Prostate gland (tissue), 2 donors: Measurements from ENCODE around the gene RNU6-1. TPM values are rescaled to one million over a fixed set of nuclear protein-coding genes. Genes with fewer than 3 reads are reported as not detected.
A peak's percentile ranks its signal among the peaks of the same experiment; 100 is the strongest.

Experiments used
- DNase-seq: peaks from one replicate; pipeline ENCODE4 v3.0.0-alpha.2; 2019; ENCODE audit warnings: low spot score
- H3K27ac ChIP-seq, 2 donors: fragments of 200-600 bp; sonication (generic); 2 replicates each; pipeline ENCODE4 v1.5.1; 2017 to 2019
- H3K27me3 ChIP-seq: fragments of 200-600 bp; sonication (generic); replicated peaks from 2 replicates; pipeline ENCODE4 v1.5.1; 2019; ENCODE audit not compliant: insufficient read depth
- H3K36me3 ChIP-seq, 2 donors: fragments of 200-600 bp; sonication (generic); 1 replicate in 1 of 2; 2 replicates in 1 of 2; pipeline versions ENCODE4 v1.5.1 to v1.8.1; 2017 to 2019
- H3K4me1 ChIP-seq: fragments of 200-600 bp; sonication (generic); replicated peaks from 2 replicates; pipeline ENCODE4 v1.5.1; 2019
- H3K4me3 ChIP-seq, 2 donors: fragments of 200-600 bp; sonication (generic); 2 replicates each; pipeline ENCODE4 v1.5.1; 2017 to 2019
- H3K9me3 ChIP-seq: fragments of 200-600 bp; sonication (generic); 2 replicates; pipeline ENCODE4 v1.5.1; 2017
- POLR2A ChIP-seq: fragments of 450-650 bp; IDR thresholded peaks from one replicate; pipeline ENCODE4 v1.6.1; 2016; ENCODE audit warnings: antibody characterized with exemption, mild to moderate bottlenecking
- POLR2AphosphoS5 ChIP-seq: sonication (generic); formaldehyde crosslinking; IDR thresholded peaks from one replicate; pipeline ENCODE4 v1.6.1; 2017; ENCODE audit warnings: antibody characterized with exemption
- WGBS: methylation state at CpG from one replicate; pipeline ENCODE4 v1.1.5; 2018; 5-methylcytosine and 5-hydroxymethylcytosine counted together
- intact Hi-C: fragments of 100-400 bp; cut with DNase I; formaldehyde crosslinking; loops from one replicate; pipeline ENCODE4 v1.14.2; 2022
- total RNA-seq, 2 donors: library from RNA; depleted of rRNA; stranded (reverse); fragments of >200 nt; gene quantifications; one replicate each; pipeline ENCODE4 v1.1.0, GENCODE V29; 2016
- TF ChIP-seq, protein P1 (sequence below), 4 experiments: fragments of 200-600 bp in 2 of 4; fragments of 450-650 bp in 2 of 4; sonication (generic) in 2 of 4; IDR thresholded peaks; 1 replicate in 3 of 4; 2 replicates in 1 of 4; pipeline ENCODE4 v1.5.1; 2016 to 2019; ENCODE audit warnings: antibody characterized with exemption in 4 of 4, mild to moderate bottlenecking in 2 of 4, moderate library complexity in 2 of 4

Gene RNU6-1
- total RNA-seq, 2 donors from 2014 or later = not detected

DNA sequence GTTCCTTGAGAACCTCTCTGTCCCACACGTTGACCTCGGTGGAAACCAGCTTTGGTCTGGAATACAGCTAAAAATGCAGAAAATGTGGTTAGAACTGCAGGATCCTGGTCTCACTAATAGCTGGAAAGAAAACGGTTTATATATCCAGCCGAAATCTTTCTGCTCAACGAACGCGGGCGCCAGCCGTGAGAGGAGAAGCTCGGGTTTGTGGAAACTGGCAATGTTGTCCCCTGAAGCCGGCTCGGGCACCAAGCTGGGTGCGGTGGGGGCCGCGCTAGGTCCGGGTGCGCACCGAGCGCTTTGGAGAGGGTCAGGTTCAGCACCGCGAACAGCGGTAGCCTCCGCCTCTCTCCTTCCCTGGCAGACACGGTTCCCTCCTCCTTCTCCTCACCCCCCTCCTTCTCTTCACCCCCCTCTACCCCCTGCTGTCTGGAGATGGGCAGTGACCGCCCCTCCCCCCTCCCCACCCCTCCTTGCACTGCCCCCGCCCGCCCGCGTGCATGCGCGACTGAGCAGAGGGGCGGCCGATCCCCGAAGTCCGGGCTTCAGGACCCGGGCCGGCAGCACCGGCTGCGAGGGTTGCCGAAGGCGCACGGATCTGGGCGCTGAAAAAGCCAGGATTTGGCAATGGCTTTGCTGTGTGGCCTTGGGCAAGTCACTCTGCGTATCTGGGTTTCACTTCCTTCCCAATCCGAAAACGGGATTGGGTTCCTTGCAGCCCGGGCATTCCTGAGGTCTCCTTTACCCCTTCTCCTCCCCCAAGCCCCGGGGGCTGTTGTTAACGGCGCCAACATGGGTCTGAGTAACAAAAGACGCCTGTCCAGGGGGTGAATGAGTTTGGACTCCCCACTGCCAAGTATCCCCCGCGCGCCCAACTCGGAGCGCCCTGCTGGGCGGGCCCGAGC is 14.6 kb downstream of the RNU6-1 start, which contains the start of gene SKOR1:
Gene SKOR1, plus strand, starts transcription at position 534 of the 905 bp plus-strand sequence. Its CDS starts 94 bp downstream, at position 628.
- Histone ChIP-seq H3K27me3 (peaks cover 87% of the 10 kb centered on the region), H3K27ac (no peak within 1 kb of the TSS), H3K4me1 (peaks cover 11% of the 10 kb centered on the region), H3K4me3 (peak within 1 kb of the TSS in 1 of 2 donors; percentile 8), H3K36me3 (no peaks in the 10 kb centered on the region), H3K9me3 (no peaks in the 10 kb centered on the region)
- no peak for DNase-seq
- WGBS = 2% methylated on average over 58 of the region's 58 CpGs
- TF ChIP-seq POLR2AphosphoS5 (no peak), POLR2A (no peak)
- TF ChIP-seq, protein P1, sequence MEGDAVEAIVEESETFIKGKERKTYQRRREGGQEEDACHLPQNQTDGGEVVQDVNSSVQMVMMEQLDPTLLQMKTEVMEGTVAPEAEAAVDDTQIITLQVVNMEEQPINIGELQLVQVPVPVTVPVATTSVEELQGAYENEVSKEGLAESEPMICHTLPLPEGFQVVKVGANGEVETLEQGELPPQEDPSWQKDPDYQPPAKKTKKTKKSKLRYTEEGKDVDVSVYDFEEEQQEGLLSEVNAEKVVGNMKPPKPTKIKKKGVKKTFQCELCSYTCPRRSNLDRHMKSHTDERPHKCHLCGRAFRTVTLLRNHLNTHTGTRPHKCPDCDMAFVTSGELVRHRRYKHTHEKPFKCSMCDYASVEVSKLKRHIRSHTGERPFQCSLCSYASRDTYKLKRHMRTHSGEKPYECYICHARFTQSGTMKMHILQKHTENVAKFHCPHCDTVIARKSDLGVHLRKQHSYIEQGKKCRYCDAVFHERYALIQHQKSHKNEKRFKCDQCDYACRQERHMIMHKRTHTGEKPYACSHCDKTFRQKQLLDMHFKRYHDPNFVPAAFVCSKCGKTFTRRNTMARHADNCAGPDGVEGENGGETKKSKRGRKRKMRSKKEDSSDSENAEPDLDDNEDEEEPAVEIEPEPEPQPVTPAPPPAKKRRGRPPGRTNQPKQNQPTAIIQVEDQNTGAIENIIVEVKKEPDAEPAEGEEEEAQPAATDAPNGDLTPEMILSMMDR (IDR thresholded peaks at IDR 0.05) = no peak
- intact Hi-C loops = no loop called here

DNA sequence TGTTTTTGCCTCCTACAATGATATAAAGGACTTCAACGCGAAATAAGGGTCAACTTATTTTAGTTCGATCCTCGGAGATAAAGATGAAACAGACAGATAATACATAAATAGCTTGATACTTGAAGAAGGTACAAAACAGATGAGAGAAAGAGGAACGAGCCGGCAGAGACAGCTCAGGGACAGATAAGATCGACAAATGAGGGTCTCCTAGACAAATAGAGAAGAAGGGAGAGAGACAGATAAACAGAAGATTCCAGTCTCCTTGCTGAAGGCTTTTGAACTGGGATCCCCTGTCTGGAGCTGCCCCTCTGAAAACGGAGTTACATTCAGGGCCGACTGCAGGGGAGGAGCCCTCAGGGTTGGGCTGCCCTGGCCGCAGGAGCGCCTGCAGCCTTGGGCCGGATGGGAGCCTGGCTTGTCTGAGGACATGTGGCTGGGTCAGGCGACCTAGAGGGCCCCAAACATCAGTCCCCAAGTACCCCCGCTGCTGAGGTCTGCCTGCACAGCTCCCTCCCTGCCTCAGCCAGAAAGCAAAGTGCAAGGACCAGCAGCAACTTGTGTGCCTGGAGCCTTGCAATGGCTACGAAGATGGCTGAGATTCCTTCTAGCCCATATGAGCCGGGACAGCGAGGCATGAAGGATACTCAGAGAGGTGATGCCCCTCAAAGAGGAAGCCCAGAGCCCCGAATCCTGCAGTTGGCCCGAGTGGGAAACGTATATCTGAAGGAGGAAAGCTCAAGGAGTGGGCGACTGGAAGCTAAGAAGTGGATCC is 15.5 kb downstream of the RNU6-1 start:
- H3K4me1 ChIP-seq = peaks cover 11% of the 10 kb centered on the region
- no peak for DNase-seq

DNA sequence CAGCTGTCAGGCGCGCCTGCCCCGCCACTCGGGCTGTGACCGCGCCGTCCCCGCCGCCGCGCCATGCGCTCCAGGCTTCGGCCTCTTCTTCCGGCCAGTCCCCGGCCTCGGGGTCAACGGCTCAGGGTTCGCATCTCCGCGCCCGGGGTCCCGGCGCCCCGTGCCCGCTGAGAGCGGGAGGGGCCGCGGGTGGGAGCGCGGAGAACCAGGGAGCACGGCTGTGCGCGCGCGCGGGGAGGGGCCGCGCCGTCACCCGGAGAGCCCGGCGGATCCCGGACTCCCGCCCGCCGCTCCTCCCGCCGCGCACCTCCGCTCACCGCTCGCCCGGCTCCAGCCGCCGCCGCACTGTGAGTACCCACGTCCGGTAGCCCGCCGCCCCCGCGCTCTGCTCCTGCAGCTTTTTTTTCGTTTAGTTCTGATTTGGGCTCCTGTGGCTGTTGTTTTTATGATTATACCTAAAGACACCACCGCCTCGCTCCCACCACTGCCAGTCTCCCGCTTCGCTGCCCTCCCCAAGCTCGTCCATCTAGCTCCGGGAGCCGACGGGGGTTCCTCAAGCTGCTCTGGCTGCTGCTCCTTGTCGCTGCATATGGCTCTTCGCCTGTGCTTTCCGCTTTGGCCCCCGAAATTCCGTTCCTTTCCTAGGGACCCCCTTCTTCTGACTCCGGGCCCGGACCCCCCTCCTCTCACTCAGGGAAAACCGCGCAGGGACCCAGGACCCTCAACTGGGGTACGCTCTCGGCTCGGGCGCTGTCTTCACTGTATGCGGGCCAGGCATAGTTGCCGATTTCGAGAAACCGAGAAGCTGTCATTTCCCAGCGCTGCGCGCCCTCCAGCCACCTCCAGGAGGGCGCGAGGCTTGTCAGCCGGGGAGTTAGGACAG is 16.3 kb downstream of the RNU6-1 start:
- peaks cover 80% of the 10 kb centered on the region for H3K27me3 ChIP-seq
- H3K27ac ChIP-seq = no peak overlapping the region
- H3K9me3 ChIP-seq = no peaks in the 10 kb centered on the region
- WGBS = 4% methylated on average over 71 of the region's 94 CpGs
- H3K36me3 ChIP-seq = no peaks in the 10 kb centered on the region
- peak overlapping the region in 1 of 2 donors; percentile 20 for H3K4me3 ChIP-seq
- TF ChIP-seq, protein P1 (IDR thresholded peaks at IDR 0.05) = no peak
- TF ChIP-seq POLR2AphosphoS5 (no peak), POLR2A (no peak)
- peaks cover 11% of the 10 kb centered on the region for H3K4me1 ChIP-seq
- intact Hi-C loops = no loop called here
- no peak for DNase-seq

More for the DNA sequence above, 15.5 kb downstream of the RNU6-1 start:
- Histone ChIP-seq H3K27ac (no peak overlapping the region), H3K9me3 (no peaks in the 10 kb centered on the region), H3K27me3 (peaks cover 86% of the 10 kb centered on the region), H3K4me3 (no peak overlapping the region), H3K36me3 (no peaks in the 10 kb centered on the region)
- WGBS = 9% methylated on average over 18 of the region's 21 CpGs
- TF ChIP-seq POLR2AphosphoS5 (no peak), POLR2A (no peak)
- TF ChIP-seq, protein P1 (IDR thresholded peaks at IDR 0.05) = no peak
- intact Hi-C loops = no loop called here

- Histone ChIP-seq H3K4me1 (peaks cover 5% of the 10 kb centered on the region), H3K4me3 (peak overlapping the region in 1 of 2 donors; percentile 20), H3K9me3 (no peaks in the 10 kb centered on the region), H3K36me3 (no peaks in the 10 kb centered on the region), H3K27ac (no peak overlapping the region), H3K27me3 (peaks cover 71% of the 10 kb centered on the region)
- intact Hi-C loops = no loop called here
- no peak for DNase-seq
- 4% methylated on average over 33 of the region's 46 CpGs for WGBS
- no peak for TF ChIP-seq POLR2AphosphoS5
- TF ChIP-seq, protein P1 (IDR thresholded peaks at IDR 0.05) = no peak
Measured at GRCh38 chr15:67822537-67823313, 17.1 kb downstream of the RNU6-1 start.
